ENCODE results near the gene PSD4. TPM values are rescaled to one million over a fixed set of nuclear protein-coding genes. Genes with fewer than 3 reads are reported as not detected.
"Not testable (repeated sequence)": the region's sequence is repeated elsewhere in the genome, so short reads cannot be mapped to it uniquely, and the experiment has no call there.

Gene PSD4
- polyA plus RNA-seq, 2 donors, result 18.1 to 32.6 TPM

- not testable (repeated sequence) for H3K4me1 ChIP-seq (ENCODE audit: control insufficient read depth in 2 of 2, insufficient read depth in 2 of 2, low read length in 1 of 2); H3K27me3 ChIP-seq (ENCODE audit: control insufficient read depth in 1 of 2, insufficient read depth in 2 of 2, low read length in 2 of 2); H3K9me3 ChIP-seq (ENCODE audit: control insufficient read depth in 2 of 2, insufficient read depth in 1 of 2, low read depth in 1 of 2, low read length in 1 of 2); H3K36me3 ChIP-seq (ENCODE audit: control insufficient read depth in 2 of 2, insufficient read depth in 2 of 2, low read length in 1 of 2)
- 50 to 94% methylated on average over 40 to 74 of the region's 74 CpGs for WGBS, 2 donors
- Histone ChIP-seq H3K27ac (ENCODE audit: low read depth in 2 of 2, low read length in 1 of 2) (peak overlapping the region in 1 of 2 donors; percentile 93), H3K4me3 (ENCODE audit: low read depth in 1 of 2, low read length in 2 of 2) (peak overlapping the region in 1 of 2 donors; percentile 56)
Observed at GRCh38 chr2:113235347-113236226, 61.8 kb downstream of the PSD4 start.

- 80 to 92% methylated on average over 32 to 38 of the region's 38 CpGs for WGBS, 2 donors
Observed at GRCh38 chr2:113236367-113237159, 62.8 kb downstream of the PSD4 start.

GRCh38 chr2:113237604-113238160, 63.9 kb downstream of the PSD4 start:
- WGBS, 2 donors, result 74 to 92% methylated on average over 9 of the region's 9 CpGs
- Histone ChIP-seq H3K27me3 (ENCODE audit: control insufficient read depth in 1 of 2, insufficient read depth in 2 of 2, low read length in 2 of 2) (no peaks in the 10 kb centered on the region), H3K9me3 (ENCODE audit: control insufficient read depth in 2 of 2, insufficient read depth in 1 of 2, low read depth in 1 of 2, low read length in 1 of 2) (no peaks in the 10 kb centered on the region), H3K4me3 (ENCODE audit: low read depth in 1 of 2, low read length in 2 of 2) (peak overlapping the region in 1 of 2 donors; percentile 56), H3K27ac (ENCODE audit: low read depth in 2 of 2, low read length in 1 of 2) (peak overlapping the region in 1 of 2 donors; percentile 38), H3K36me3 (ENCODE audit: control insufficient read depth in 2 of 2, insufficient read depth in 2 of 2, low read length in 1 of 2) (no peaks in the 10 kb centered on the region), H3K4me1 (ENCODE audit: control insufficient read depth in 2 of 2, insufficient read depth in 2 of 2, low read length in 1 of 2) (peaks cover 9 to 18% of the 10 kb centered on the region in 2 donors)

More at GRCh38 chr2:113236367-113237159, 62.8 kb downstream of the PSD4 start:
- peak overlapping the region in 1 of 2 donors; percentile 93 for H3K27ac ChIP-seq (ENCODE audit: low read depth in 2 of 2, low read length in 1 of 2)
- H3K9me3 ChIP-seq (ENCODE audit: control insufficient read depth in 2 of 2, insufficient read depth in 1 of 2, low read depth in 1 of 2, low read length in 1 of 2), result no peaks in the 10 kb centered on the region
- H3K4me3 ChIP-seq (ENCODE audit: low read depth in 1 of 2, low read length in 2 of 2), result peak overlapping the region in 1 of 2 donors; percentile 56
- no peaks in the 10 kb centered on the region for H3K36me3 ChIP-seq (ENCODE audit: control insufficient read depth in 2 of 2, insufficient read depth in 2 of 2, low read length in 1 of 2)
- no peaks in the 10 kb centered on the region for H3K27me3 ChIP-seq (ENCODE audit: control insufficient read depth in 1 of 2, insufficient read depth in 2 of 2, low read length in 2 of 2)
- H3K4me1 ChIP-seq (ENCODE audit: control insufficient read depth in 2 of 2, insufficient read depth in 2 of 2, low read length in 1 of 2), result peaks cover 8 to 12% of the 10 kb centered on the region in 2 donors

- no peaks in the 10 kb centered on the region for H3K9me3 ChIP-seq (ENCODE audit: control insufficient read depth in 2 of 2, insufficient read depth in 1 of 2, low read depth in 1 of 2, low read length in 1 of 2)
- peak overlapping the region; percentile 82 to 97 for H3K27ac ChIP-seq (ENCODE audit: low read depth in 2 of 2, low read length in 1 of 2)
- no peak overlapping the region for H3K4me3 ChIP-seq (ENCODE audit: low read depth in 1 of 2, low read length in 2 of 2)
- no peaks in the 10 kb centered on the region for H3K27me3 ChIP-seq (ENCODE audit: control insufficient read depth in 1 of 2, insufficient read depth in 2 of 2, low read length in 2 of 2)
- H3K36me3 ChIP-seq (ENCODE audit: control insufficient read depth in 2 of 2, insufficient read depth in 2 of 2, low read length in 1 of 2), result no peaks in the 10 kb centered on the region
- peaks cover 9 to 18% of the 10 kb centered on the region in 2 donors for H3K4me1 ChIP-seq (ENCODE audit: control insufficient read depth in 2 of 2, insufficient read depth in 2 of 2, low read length in 1 of 2)
- 89 to 91% methylated on average over 9 of the region's 9 CpGs for WGBS, 2 donors
Observed at GRCh38 chr2:113238871-113239839, 65.4 kb downstream of the PSD4 start.

- peak overlapping the region; percentile 82 to 97 for H3K27ac ChIP-seq (ENCODE audit: low read depth in 2 of 2, low read length in 1 of 2)
- WGBS, 2 donors, result 20 to 25% methylated on average over 15 of the region's 15 CpGs
Observed at GRCh38 chr2:113240150-113240914, 66.6 kb downstream of the PSD4 start.

GRCh38 chr2:113240915-113241911, 67.4 kb downstream of the PSD4 start:
- WGBS, 2 donors, result 61 to 71% methylated on average over 18 of the region's 18 CpGs
- H3K4me1 ChIP-seq (ENCODE audit: control insufficient read depth in 2 of 2, insufficient read depth in 2 of 2, low read length in 1 of 2), result peaks cover 9 to 18% of the 10 kb centered on the region in 2 donors

More at GRCh38 chr2:113240150-113240914, 66.6 kb downstream of the PSD4 start:
- Histone ChIP-seq H3K4me3 (ENCODE audit: low read depth in 1 of 2, low read length in 2 of 2) (no peak overlapping the region), H3K27me3 (ENCODE audit: control insufficient read depth in 1 of 2, insufficient read depth in 2 of 2, low read length in 2 of 2) (no peaks in the 10 kb centered on the region), H3K36me3 (ENCODE audit: control insufficient read depth in 2 of 2, insufficient read depth in 2 of 2, low read length in 1 of 2) (no peaks in the 10 kb centered on the region), H3K4me1 (ENCODE audit: control insufficient read depth in 2 of 2, insufficient read depth in 2 of 2, low read length in 1 of 2) (peaks cover 9 to 18% of the 10 kb centered on the region in 2 donors), H3K9me3 (ENCODE audit: control insufficient read depth in 2 of 2, insufficient read depth in 1 of 2, low read depth in 1 of 2, low read length in 1 of 2) (no peaks in the 10 kb centered on the region)

GRCh38 chr2:113242327-113242726, 68.6 kb downstream of the PSD4 start:
- Histone ChIP-seq H3K9me3 (ENCODE audit: control insufficient read depth in 2 of 2, insufficient read depth in 1 of 2, low read depth in 1 of 2, low read length in 1 of 2) (no peaks in the 10 kb centered on the region), H3K4me1 (ENCODE audit: control insufficient read depth in 2 of 2, insufficient read depth in 2 of 2, low read length in 1 of 2) (peaks cover 9 to 18% of the 10 kb centered on the region in 2 donors), H3K4me3 (ENCODE audit: low read depth in 1 of 2, low read length in 2 of 2) (no peak overlapping the region), H3K27ac (ENCODE audit: low read depth in 2 of 2, low read length in 1 of 2) (peak overlapping the region in 1 of 2 donors; percentile 24), H3K27me3 (ENCODE audit: control insufficient read depth in 1 of 2, insufficient read depth in 2 of 2, low read length in 2 of 2) (no peaks in the 10 kb centered on the region), H3K36me3 (ENCODE audit: control insufficient read depth in 2 of 2, insufficient read depth in 2 of 2, low read length in 1 of 2) (no peaks in the 10 kb centered on the region)
- WGBS, 2 donors, result 90 to 97% methylated on average over 6 of the region's 6 CpGs

More at GRCh38 chr2:113240915-113241911, 67.4 kb downstream of the PSD4 start:
- H3K4me3 ChIP-seq (ENCODE audit: low read depth in 1 of 2, low read length in 2 of 2), result no peak overlapping the region
- H3K27ac ChIP-seq (ENCODE audit: low read depth in 2 of 2, low read length in 1 of 2), result peak overlapping the region; percentile 82 to 97
- no peaks in the 10 kb centered on the region for H3K9me3 ChIP-seq (ENCODE audit: control insufficient read depth in 2 of 2, insufficient read depth in 1 of 2, low read depth in 1 of 2, low read length in 1 of 2)
- no peaks in the 10 kb centered on the region for H3K36me3 ChIP-seq (ENCODE audit: control insufficient read depth in 2 of 2, insufficient read depth in 2 of 2, low read length in 1 of 2)
- no peaks in the 10 kb centered on the region for H3K27me3 ChIP-seq (ENCODE audit: control insufficient read depth in 1 of 2, insufficient read depth in 2 of 2, low read length in 2 of 2)
